ENCODE results near the gene RAB40A.

Gene RAB40A, protein sequence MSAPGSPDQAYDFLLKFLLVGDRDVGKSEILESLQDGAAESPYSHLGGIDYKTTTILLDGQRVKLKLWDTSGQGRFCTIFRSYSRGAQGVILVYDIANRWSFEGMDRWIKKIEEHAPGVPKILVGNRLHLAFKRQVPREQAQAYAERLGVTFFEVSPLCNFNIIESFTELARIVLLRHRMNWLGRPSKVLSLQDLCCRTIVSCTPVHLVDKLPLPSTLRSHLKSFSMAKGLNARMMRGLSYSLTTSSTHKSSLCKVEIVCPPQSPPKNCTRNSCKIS

DNA sequence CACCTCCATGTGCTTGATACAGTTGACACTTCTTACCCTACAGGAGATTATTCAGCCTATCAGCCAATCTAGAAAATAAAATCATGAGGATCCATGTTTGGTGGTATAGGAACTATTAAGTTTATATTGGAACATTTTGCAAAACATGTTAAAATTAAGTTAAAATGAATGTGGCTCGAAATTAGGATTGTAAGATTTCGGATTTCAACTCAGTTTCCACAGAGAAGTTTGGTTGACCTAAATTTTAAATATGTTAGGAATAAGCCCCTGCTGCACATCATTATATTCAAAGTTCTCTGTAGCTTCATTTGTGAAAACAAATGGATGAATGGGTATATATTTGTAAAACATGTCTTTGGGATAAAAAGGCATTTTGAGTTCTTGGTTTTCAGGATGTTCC, at the start of gene RAB40A:
Gene RAB40A, minus strand, starts transcription at position 101 of the 400 bp plus-strand sequence. CDS start 18,733 bp downstream, outside the sequence.
- DNase-seq: no peak

GRCh38 chrX:103565752-103566151, 46.5 kb upstream of the RAB40A start:
- DNase-seq: no peak

- DNase-seq: no peak
These were observed 45.9 kb upstream of the RAB40A start for GRCh38 chrX:103565197-103565596.

DNA sequence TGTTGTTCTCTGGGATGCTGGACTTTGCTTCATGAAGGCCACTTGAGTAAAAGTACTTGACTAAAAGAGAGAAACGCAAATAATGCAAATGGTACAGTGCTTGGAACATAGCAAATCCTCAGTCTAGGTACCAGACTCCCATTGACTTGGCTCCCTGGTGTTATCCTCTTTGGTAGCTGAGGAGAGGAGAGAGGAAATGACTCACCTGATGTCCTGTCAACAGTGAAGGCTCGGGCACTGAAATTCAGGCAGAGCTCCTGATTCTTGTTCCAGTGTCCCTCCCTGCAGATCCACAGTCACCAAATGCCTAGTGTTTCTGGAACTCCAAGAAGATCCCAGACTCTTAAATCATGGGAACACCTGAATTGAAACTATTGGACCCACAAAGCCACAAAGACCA, 43.5 kb upstream of the RAB40A start:
- peak; percentile 62 for DNase-seq

DNA sequence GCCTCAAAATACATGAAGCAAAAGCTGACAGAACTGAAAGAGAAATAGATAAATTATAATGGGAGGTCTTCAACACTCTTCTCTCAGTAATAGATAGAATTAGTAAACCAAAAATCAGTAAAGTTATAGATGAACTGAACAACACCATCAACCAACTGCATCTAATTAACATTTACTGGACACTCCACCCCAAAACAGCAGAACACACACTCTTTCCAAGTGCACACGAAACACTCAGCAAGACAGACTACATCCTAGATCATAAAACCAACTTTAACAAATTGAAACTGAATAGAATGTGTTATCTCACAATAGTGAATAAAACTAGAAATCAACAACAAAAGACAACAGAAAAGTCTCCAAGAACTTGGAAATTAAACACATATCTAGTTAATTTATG, 41.0 kb upstream of the RAB40A start:
- DNase-seq: no peak

GRCh38 chrX:103556963-103557612, 37.8 kb upstream of the RAB40A start:
- no peak for DNase-seq

GRCh38 chrX:103554687-103555424, 35.6 kb upstream of the RAB40A start:
- peak; percentile 80 for DNase-seq

DNA sequence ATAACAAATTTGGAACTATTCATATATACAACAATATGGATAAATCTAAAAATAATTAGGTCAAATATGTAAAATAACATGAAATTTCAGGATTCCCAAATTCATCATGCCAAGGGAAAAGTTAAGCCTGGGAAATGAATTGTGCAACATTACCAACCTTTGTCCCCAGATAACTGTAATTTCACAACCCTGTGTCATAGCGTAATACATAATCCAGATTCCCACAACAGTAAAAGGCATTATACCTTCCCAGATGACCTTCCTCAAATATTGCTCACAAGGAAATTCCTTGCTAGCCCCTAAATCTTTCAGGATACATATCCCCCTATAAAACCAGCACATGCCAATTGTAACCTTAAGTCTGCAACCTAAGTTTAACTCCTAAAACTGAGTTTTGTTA, 32.9 kb upstream of the RAB40A start:
- DNase-seq: no peak

DNA sequence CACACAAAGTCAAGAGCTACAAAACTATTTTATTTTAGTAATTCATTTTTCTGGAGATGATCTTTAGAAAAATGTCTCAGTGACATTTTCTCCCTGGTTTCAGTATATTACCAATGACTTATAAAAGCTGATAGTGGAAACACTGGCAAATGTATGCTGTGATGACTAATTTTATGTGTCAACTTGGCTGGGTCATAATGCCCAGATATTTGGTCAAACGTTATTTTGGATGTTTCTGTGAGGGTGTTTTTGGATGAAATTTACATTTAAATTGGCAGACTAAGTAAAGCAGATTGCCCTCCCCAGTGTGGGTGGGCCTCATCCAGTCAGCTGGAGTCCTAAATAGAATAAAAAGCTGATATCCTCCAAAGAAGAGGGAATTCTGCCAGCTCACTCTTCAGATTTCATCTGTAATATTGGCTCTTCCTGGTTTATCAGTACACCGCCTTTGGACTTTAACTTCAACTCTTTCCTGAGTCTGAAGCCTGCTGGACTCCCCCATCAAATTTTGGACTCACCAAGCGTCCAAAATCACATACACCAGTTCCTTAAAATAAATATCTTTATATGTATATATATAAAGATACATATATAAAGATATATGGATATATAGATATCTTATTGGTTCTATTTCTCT, 31.2 kb upstream of the RAB40A start:
- no peak for DNase-seq

DNA sequence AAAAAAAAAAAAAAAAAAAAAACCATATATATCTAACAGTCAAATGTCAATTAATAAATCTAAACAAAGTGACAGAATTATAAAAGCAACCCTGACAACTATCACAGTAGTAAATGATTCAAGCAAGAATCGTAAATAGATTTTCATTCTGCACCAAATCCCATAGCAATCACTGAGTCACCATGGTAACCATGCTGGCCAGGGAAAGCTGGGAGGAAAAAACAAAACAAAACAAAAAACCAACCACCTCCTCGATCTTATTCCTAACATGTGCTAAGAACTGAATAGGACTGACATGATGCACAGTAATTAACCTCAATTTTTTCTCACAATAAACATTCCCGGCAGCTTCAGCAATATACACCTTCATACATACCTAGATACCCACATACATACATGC, 30.6 kb upstream of the RAB40A start:
- DNase-seq: no peak

DNA sequence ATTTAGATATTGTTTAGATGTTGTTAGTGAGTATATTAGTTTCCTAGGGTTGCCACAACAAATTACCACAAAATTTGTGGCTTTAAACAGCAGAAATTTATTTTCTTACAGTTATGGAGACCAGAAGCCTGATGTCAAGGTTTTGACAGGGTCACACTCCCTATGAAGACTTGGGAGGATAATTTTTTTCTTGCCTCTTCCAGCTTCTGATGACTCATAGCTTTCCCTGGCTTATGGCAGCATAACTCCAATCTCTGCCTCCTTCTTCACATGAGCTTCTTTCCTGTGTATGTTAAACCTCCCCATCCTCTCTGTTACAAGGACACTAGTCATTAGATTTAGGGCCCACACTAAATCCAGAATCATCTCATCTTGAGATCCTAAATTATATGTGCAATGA, 20.9 kb upstream of the RAB40A start:
- no peak for DNase-seq

DNA sequence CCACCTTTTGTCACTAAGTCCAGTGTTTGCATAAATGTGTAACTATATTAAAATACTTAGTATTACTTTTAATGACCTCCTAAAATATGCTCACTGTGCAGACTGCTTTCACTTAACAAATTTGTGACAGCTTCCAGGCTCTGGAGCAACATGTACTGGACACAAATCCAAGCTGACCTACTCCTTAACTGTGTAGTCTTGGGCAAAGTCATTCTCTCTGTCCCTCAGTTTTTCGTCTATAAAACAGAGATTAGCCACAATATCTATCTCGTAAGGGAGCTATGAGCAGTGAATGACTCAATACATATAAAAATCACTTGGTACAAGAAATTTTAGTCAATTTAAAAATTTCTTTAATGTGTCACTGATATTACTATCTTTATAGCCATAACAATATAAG, 20.4 kb upstream of the RAB40A start:
- DNase-seq: no peak

DNA sequence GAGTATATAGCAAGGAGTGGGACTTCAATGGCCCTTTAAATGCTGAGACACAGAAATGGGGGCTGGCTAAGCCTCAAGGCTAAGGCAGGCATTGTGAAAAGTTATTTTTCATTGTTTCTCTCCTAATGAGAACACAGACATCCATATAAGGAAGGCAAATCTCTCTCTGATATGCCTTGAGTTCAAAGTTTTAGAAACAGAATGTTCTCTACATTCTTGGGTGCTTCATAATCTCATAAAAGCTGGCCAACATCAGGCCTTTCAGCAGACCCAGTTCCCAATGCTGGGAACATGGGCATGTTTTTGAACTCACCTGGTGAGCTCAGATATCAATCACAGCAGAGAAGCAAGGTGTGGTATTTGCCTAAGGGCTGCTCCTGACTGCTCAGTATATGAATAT, 19.4 kb upstream of the RAB40A start:
- no peak for DNase-seq

- no peak for DNase-seq
These were observed 18.6 kb upstream of the RAB40A start for GRCh38 chrX:103537871-103538387.

- DNase-seq: no peak
These were observed 17.4 kb upstream of the RAB40A start for GRCh38 chrX:103536732-103537131.

DNA sequence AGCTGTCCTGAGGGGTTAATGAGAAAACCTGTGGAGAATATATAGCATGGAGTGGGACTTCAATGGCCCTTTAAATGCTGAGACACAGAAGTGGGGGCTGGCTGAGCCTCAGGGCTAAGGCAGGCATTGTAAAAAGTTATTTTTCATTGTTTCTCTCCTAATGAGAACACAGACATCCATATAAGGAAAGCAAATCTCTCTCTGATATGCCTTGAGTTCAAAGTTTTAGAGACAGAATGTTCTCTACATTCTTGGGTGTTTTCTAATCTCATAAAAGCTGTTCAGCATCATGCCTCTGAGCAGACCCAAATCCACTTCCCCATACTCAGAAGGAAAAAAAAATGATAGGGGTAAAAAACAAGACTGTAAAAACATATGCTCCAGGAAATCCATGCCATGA, 16.8 kb upstream of the RAB40A start:
- DNase-seq: no peak

GRCh38 chrX:103535206-103535605, 15.9 kb upstream of the RAB40A start:
- no peak for DNase-seq

DNA sequence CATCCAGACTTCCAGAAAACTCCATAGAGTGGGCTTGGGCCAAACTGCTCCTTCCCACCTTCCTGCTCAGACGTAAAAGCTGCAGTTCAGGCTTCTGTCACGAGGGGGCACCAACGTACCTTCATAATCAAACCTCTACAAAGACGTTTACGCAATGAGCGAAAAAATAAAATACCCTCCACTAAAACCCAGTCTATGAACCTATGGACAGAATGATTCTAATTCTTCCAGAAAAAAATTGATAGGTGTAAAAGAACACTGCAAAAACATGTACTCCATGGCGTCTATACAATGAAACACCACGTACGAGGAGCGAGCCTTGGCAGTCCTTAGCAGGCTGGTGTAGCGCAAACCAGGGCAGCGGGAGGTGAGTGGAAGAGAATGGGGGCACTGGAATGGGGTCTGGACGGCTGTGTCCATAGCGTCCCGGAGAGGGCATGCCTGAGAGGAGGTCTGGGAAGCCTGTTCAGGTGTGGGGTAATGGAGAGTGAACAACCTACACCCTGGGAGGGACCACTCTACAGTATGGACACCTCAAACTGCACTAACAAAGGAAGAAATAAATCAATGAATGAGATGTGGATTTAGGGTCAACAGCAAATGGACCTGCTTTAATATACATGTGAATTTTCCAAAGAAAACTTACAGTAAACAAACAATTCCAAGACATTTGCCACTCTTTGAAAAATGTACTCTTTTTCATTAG, 14.4 kb upstream of the RAB40A start:
- DNase-seq: peak; percentile 87

DNA sequence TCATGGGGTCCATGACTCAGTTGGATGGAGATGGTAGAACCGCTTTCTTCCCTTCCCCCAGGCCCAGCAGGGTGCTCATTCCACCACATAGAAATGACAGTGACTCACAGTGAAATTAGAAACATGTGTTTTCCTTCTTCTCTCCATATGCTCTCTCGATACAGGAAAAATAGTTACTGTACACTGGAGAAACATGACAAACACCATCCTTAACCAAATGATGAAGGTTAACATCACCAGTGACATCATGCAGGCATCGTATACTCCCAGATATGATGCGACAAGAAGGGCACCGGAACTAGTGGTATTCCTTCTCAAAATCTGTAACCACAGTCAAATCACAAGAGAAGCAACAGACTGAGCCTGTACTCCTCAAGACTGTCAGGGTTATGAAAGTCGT, 11.7 kb upstream of the RAB40A start:
- DNase-seq: no peak

DNA sequence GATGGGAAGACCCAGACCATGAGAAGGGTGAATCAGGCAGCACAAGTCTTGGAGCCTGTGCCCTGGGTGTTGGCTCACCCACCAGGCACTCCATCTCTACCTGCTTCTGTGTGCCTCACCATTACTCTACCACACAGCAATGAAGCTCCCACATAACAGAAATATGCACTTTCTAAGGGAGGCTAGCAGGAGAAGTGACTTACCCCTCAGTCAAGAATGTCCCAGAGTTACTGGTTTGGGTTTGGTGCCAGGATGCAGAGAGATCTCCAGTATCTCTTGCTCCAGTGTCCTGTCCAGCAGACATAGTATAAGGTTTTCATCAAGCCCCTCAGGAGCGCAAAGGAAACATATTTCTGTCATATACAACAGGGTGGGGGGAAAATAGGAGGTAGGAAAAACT, 11.3 kb upstream of the RAB40A start:
- DNase-seq: no peak

DNA sequence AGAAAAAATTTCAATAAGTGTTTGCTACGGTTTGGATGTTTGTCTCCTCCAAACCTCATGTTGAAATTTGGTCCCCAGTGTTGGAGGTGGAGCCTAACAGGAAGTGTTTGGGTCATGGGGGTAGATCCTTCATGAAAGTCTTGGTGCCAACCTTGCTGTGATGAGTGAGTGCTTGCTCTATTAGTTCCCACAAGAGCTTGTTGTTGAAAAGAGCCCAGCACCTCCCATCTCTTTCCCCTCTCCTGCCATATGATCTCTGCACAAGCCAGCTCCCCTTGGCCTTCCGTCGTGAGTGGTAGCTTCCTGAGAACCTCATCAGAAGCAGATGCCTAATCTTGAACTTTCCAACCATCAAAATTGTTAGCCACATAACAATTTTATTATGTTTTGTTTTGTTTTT, 10.3 kb upstream of the RAB40A start:
- DNase-seq: no peak

DNA sequence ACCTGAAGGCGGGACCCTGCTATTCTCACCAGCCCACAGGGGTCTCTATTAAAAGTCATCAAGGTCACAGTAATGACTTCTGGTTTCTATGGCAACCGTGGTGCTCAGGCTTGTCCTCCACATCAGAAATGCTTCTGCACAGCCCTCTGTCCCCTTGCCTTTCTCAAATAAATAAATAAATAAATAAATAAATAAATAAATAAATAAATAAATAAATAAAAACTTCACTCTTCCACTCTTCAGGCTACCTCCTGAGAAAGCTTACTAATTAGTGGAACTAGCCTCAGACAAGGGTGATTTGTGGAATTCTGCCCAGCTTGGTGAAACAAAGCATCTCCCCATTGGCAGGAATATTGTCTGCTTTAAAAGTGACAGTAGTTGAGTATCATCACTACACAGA, 5.5 kb upstream of the RAB40A start:
- DNase-seq: no peak

DNA sequence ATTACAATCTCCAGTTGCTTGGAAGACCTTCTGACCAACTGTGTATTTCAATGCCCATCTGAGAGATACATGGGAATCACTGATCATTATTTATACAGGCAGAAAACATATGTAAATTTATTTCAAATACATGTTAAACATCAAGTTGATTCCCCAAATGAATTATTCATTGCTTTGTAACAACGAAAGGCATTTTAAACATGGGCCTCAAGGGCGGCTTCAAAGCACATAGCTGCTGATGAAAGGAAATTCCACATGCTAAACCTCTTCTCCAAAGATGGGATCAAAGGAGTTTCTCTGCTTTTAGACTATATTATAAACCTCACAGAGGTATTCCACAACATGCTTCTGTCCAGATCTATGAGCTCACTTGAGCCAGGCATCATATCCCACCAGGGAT, 4.3 kb upstream of the RAB40A start:
- no peak for DNase-seq
